IMR-90 (cell line): Measurements from ENCODE around the gene CYTH1. TPM values are rescaled to one million over a fixed set of nuclear protein-coding genes. Genes with fewer than 3 reads are reported as not detected.

Source experiments
- ATAC-seq: fragments of 200-7000 bp; cut with Tn5 transposase; 2 replicates; pipeline ENCODE4 v1.9.1; 2020; ENCODE audit warnings: low read depth, mild to moderate bottlenecking, moderate library complexity
- BruUV-seq: library from RNA; stranded (reverse); fragments of 400-500 nt; replicated peaks from 2 replicates; lab custom pipeline; 2021; lab: Mats Ljungman, UMichigan
- CTCF ChIA-PET: fragments of 300-600 bp; formaldehyde crosslinking; extraction: SDS; loops from one replicate; lab custom pipeline; 2021; ENCODE audit warnings: antibody characterized with exemption; lab: Yijun Ruan, JAX
- POLR2A ChIA-PET: fragments of 300-600 bp; sonication (Branson Sonifier 250); formaldehyde crosslinking; loops from one replicate; lab custom pipeline; 2022; ENCODE audit warnings: antibody characterized with exemption; ENCODE audit not compliant: unreplicated experiment; lab: Charles Lee
- DNase-seq: peaks from one replicate; pipeline ENCODE4 v3.0.0; 2013
- H2AFZ ChIP-seq: replicated peaks from 2 replicates; pipeline ENCODE3; 2013; ENCODE audit warnings: low read length, mild to moderate bottlenecking; ENCODE audit not compliant: poor library complexity
- H2AK5ac ChIP-seq: 2 replicates; pipeline ENCODE4 v1.6.1; 2013; ENCODE audit warnings: low read depth, low read length, inconsistent platforms
- H2AK9ac ChIP-seq: replicated peaks from 2 replicates; pipeline ENCODE3; 2013; ENCODE audit warnings: mild to moderate bottlenecking, low read depth, low read length, moderate library complexity; ENCODE audit not compliant: poor library complexity
- H2BK120ac ChIP-seq: 2 replicates; pipeline ENCODE4 v1.6.1; 2013; ENCODE audit warnings: low read depth, low read length, inconsistent platforms
- H2BK15ac ChIP-seq: 3 replicates; pipeline ENCODE4 v1.6.1; 2013; ENCODE audit warnings: low read depth, low read length, inconsistent platforms
- H2BK20ac ChIP-seq: 2 replicates; pipeline ENCODE4 v1.6.1; 2013; ENCODE audit warnings: low read depth, mild to moderate bottlenecking, inconsistent platforms, low read length, moderate library complexity
- H2BK5ac ChIP-seq: 2 replicates; pipeline ENCODE4 v1.6.1; 2013; ENCODE audit warnings: mild to moderate bottlenecking, low read depth, low read length, inconsistent platforms; ENCODE audit not compliant: poor library complexity, severe bottlenecking
- H3K14ac ChIP-seq: replicated peaks from 2 replicates; pipeline ENCODE4 v1.6.1; 2013; ENCODE audit warnings: low read depth, low read length, inconsistent platforms
- H3K18ac ChIP-seq: 2 replicates; pipeline ENCODE4 v1.6.1; 2013; ENCODE audit warnings: low read depth, low read length, control low read depth
- H3K23ac ChIP-seq: 2 replicates; pipeline ENCODE4 v1.6.1; 2013; ENCODE audit warnings: low read depth, low read length, inconsistent platforms
- H3K27ac ChIP-seq: 2 replicates; pipeline ENCODE4 v1.5.1; 2013; ENCODE audit warnings: mild to moderate bottlenecking, control low read depth, low read length; ENCODE audit not compliant: insufficient read depth
- H3K27me3 ChIP-seq: 2 replicates; pipeline ENCODE4 v1.6.1; 2013; ENCODE audit warnings: low read length; ENCODE audit not compliant: control insufficient read depth, insufficient read depth
- H3K36me3 ChIP-seq: 2 replicates; pipeline ENCODE4 v1.6.1; 2013; ENCODE audit warnings: low read length, mixed read lengths; ENCODE audit not compliant: control insufficient read depth, insufficient read depth
- H3K4ac ChIP-seq: 2 replicates; pipeline ENCODE4 v1.6.1; 2013; ENCODE audit warnings: low read depth, low read length, inconsistent platforms
- H3K4me1 ChIP-seq: 2 replicates; pipeline ENCODE4 v1.6.1; 2013; ENCODE audit warnings: low read length, mixed read lengths; ENCODE audit not compliant: control insufficient read depth, insufficient read depth
- H3K4me2 ChIP-seq: 2 replicates; pipeline ENCODE4 v1.6.1; 2013; ENCODE audit warnings: low read depth, mild to moderate bottlenecking, control low read depth, low read length, moderate library complexity
- H3K4me3 ChIP-seq: 2 replicates; pipeline ENCODE4 v1.5.1; 2013; ENCODE audit warnings: low read depth, mild to moderate bottlenecking, control low read depth, low read length, moderate library complexity; ENCODE audit not compliant: insufficient read depth
- H3K56ac ChIP-seq: 2 replicates; pipeline ENCODE4 v1.6.1; 2013; ENCODE audit warnings: low read length, inconsistent platforms; ENCODE audit not compliant: insufficient read depth; ENCODE audit errors: extremely low read depth
- H3K79me1 ChIP-seq, 2 experiments: 2 replicates each; pipeline ENCODE4 v1.6.1; 2013; ENCODE audit warnings: low read length in 2 of 2, inconsistent platforms in 1 of 2, low read depth in 1 of 2
- H3K9ac ChIP-seq: 2 replicates; pipeline ENCODE4 v1.6.1; 2013; ENCODE audit warnings: low read depth, low read length, control low read depth
- H3K9me1 ChIP-seq: 2 replicates; pipeline ENCODE4 v1.6.1; 2013; ENCODE audit warnings: low read length, inconsistent platforms; ENCODE audit not compliant: insufficient read depth
- H3K9me3 ChIP-seq: 2 replicates; pipeline ENCODE4 v1.6.1; 2013; ENCODE audit warnings: low read length; ENCODE audit not compliant: control insufficient read depth, insufficient read depth
- H4K20me1 ChIP-seq: 2 replicates; pipeline ENCODE4 v1.6.1; 2013; ENCODE audit warnings: low read length, inconsistent platforms; ENCODE audit not compliant: insufficient read depth
- H4K5ac ChIP-seq: 2 replicates; pipeline ENCODE4 v1.6.1; 2013; ENCODE audit warnings: mild to moderate bottlenecking, low read depth, low read length, control low read depth
- H4K8ac ChIP-seq, 2 experiments: 2 replicates each; pipeline ENCODE4 v1.6.1; 2013; ENCODE audit warnings: low read depth in 2 of 2, low read length in 2 of 2, control low read depth in 1 of 2, inconsistent platforms in 1 of 2
- H4K91ac ChIP-seq: 2 replicates; pipeline ENCODE4 v1.6.1; 2013; ENCODE audit warnings: low read depth, low read length, inconsistent platforms; ENCODE audit not compliant: insufficient read depth
- BHLHE40 ChIP-seq: fragments of 150-350 bp; IDR thresholded peaks from 2 replicates; pipeline ENCODE4 v1.6.1; 2016; ENCODE audit warnings: mild to moderate bottlenecking, low read depth, low read length
- CEBPB ChIP-seq: IDR thresholded peaks from 2 replicates; pipeline ENCODE4 v1.6.1; 2012; ENCODE audit warnings: low read depth, low read length, improper control_type of control experiment
- CHD1 ChIP-seq: IDR thresholded peaks from 2 replicates; pipeline ENCODE4 v1.6.1; 2012; ENCODE audit warnings: low read depth, low read length, improper control_type of control experiment
- CTCF ChIP-seq: conservative IDR thresholded peaks from 2 replicates; pipeline ENCODE4 v1.5.1; 2012; ENCODE audit warnings: mild to moderate bottlenecking, low read depth, low read length, improper control_type of control experiment
- MAZ ChIP-seq: IDR thresholded peaks from 2 replicates; pipeline ENCODE4 v1.6.1; 2012; ENCODE audit warnings: low read depth, mild to moderate bottlenecking, low read length, improper control_type of control experiment, moderate library complexity, borderline replicate concordance
- MXI1 ChIP-seq: IDR thresholded peaks from 2 replicates; pipeline ENCODE4 v1.6.1; 2012; ENCODE audit warnings: low read depth, mild to moderate bottlenecking, low read length, moderate library complexity, borderline replicate concordance
- POLR2A ChIP-seq: IDR thresholded peaks from 2 replicates; pipeline ENCODE4 v1.6.1; 2012; ENCODE audit warnings: mild to moderate bottlenecking, low read depth, low read length
- RFX5 ChIP-seq: IDR thresholded peaks from 2 replicates; pipeline ENCODE4 v1.8.0; 2012; ENCODE audit warnings: low read depth, mild to moderate bottlenecking, low read length, moderate library complexity
- SMC3 ChIP-seq: fragments of 150-350 bp; IDR thresholded peaks from 2 replicates; pipeline ENCODE4 v1.6.1; 2016; ENCODE audit warnings: low read depth, mild to moderate bottlenecking, antibody characterized with exemption, low read length, moderate library complexity
- WGBS, 2 experiments: methylation state at CpG; one replicate each; pipeline versions ENCODE4 v1.1.5 to v1.1.7; 2013; ENCODE audit warnings: missing lambda C conversion rate in 2 of 2; ENCODE audit not compliant: insufficient read length in 1 of 2; ENCODE audit errors: extremely low coverage in 2 of 2; 5-methylcytosine and 5-hydroxymethylcytosine counted together
- dilution Hi-C: fragments of 300-500 bp; cut with HindIII; formaldehyde crosslinking; loops from one replicate; pipeline ENCODE4 v1.14.3; 2018; ENCODE audit warnings: low sequenced_read_pairs; ENCODE audit not compliant: unreplicated experiment
- in situ Hi-C: fragments of 300-500 bp; cut with MboI; formaldehyde crosslinking; loops from 3 replicates; pipeline ENCODE4 v1.14.3; 2019; ENCODE audit warnings: low sequenced_read_pairs, inconsistent platforms, mixed read lengths
- intact Hi-C: fragments of 100-400 bp; cut with micrococcal nuclease; formaldehyde crosslinking; loops from 2 replicates; pipeline ENCODE4 v1.10.0; 2022
- polyA plus RNA-seq, 3 experiments: library from polyadenylated mRNA; depleted of rRNA; stranded (reverse); fragments of >200 nt; gene quantifications; 2 replicates each; pipeline ENCODE4 v1.2.3, GENCODE V29; 2012; ENCODE audit warnings: low replicate concordance in 1 of 3
- total RNA-seq: library from RNA; depleted of rRNA; stranded (reverse); fragments of >200 nt; gene quantifications from 2 replicates; pipeline ENCODE4 v1.2.3, GENCODE V29; 2012

The CYTH1 gene
- total and polyA plus RNA-seq, 2 of the 4 experiments (the other 2 are of a cell fraction): 7.9 to 12.4 TPM

GRCh38 chr17:78677303-78678221 lies 104.5 kb downstream of the CYTH1 start (continued):
- no peak for TF ChIP-seq MXI1

- Histone ChIP-seq H3K18ac (no peak overlapping the region), H3K9me3 (no peaks in the 10 kb centered on the region), H2BK5ac (no peak overlapping the region), H3K79me1 (peaks cover 0 to 9% of the 10 kb centered on the region in 2 experiments; a peak in 1 of 4 replicates), H2AK9ac (no peak overlapping the region), H3K23ac (no peak overlapping the region), H3K14ac (no peak overlapping the region), H3K9me1 (peaks cover 14% of the 10 kb centered on the region), H2BK120ac (no peak overlapping the region), H3K4ac (no peak overlapping the region), H3K4me2 (no peak overlapping the region), H3K9ac (no peak overlapping the region), H3K4me3 (no peak overlapping the region), H2AK5ac (no peak overlapping the region), H3K27me3 (no peaks in the 10 kb centered on the region), H2BK15ac (no peak overlapping the region), H2BK20ac (no peak overlapping the region), H4K5ac (no peak overlapping the region), H4K20me1 (no peaks in the 10 kb centered on the region), H2AFZ (no peak overlapping the region), H3K56ac (no peak overlapping the region), H4K8ac (no peak overlapping the region), H4K91ac (no peak overlapping the region), H3K27ac (no peak overlapping the region), H3K36me3 (peaks cover 33% of the 10 kb centered on the region; the same call in 1 of the 2 replicates), H3K4me1 (peaks cover 10% of the 10 kb centered on the region)
- in situ Hi-C loops: no loop called here
- POLR2A ChIA-PET: no interaction called here
- dilution Hi-C loops: no loop called here
- DNase-seq (no peak), ATAC-seq (no peak)
- CTCF ChIA-PET: no interaction called here
- BruUV-seq: no TSS peak
- TF ChIP-seq SMC3 (no peak), CEBPB (no peak), CHD1 (no peak), MAZ (no peak), MXI1 (no peak), CTCF (no peak), RFX5 (no peak), POLR2A (no peak), BHLHE40 (no peak)
- intact Hi-C loops: no loop called here
- 95% methylated on average over 9 of the region's 26 CpGs; no CpG with 5 or more reads in 1 of the 2 experiments for WGBS, 2 experiments
Measured at GRCh38 chr17:78676412-78677302, 105.4 kb downstream of the CYTH1 start.
